ENCODE data around the gene PLPP1. TPM values are rescaled to one million over a fixed set of nuclear protein-coding genes. Genes with fewer than 3 reads are reported as not detected.

PLPP1 gene
- total RNA-seq, 1 donor from 2014 or later = 56.1 TPM

GRCh38 chr5:55438998-55439397 lies 95.8 kb downstream of the PLPP1 start:
- intact Hi-C loops (cut with DNase I) = no loop called here
- peak; percentile 77 for ATAC-seq

GRCh38 chr5:55437859-55438206 lies 96.9 kb downstream of the PLPP1 start:
- Histone ChIP-seq H3K4me1 (peaks cover 26% of the 10 kb centered on the region), H3K36me3 (peaks cover 10% of the 10 kb centered on the region), H3K4me3 (no peak overlapping the region), H3K27ac (peak overlapping the region; percentile 73), H3K9me3 (no peaks in the 10 kb centered on the region), H3K27me3 (no peaks in the 10 kb centered on the region)
- TF ChIP-seq CTCF (IDR thresholded peaks at IDR 0.05) = no peak
- DNase-seq (no peak), ATAC-seq (no peak)
- intact Hi-C loops (cut with DNase I) = no loop called here

More at GRCh38 chr5:55438998-55439397, 95.8 kb downstream of the PLPP1 start:
- H3K9me3 ChIP-seq = no peaks in the 10 kb centered on the region
- no peak overlapping the region for H3K4me3 ChIP-seq
- H3K4me1 ChIP-seq = peaks cover 26% of the 10 kb centered on the region
- peaks cover 10% of the 10 kb centered on the region for H3K36me3 ChIP-seq
- no peak for DNase-seq
- H3K27ac ChIP-seq = peak overlapping the region; percentile 73
- no peak for TF ChIP-seq CTCF (IDR thresholded peaks at IDR 0.05)
- no peaks in the 10 kb centered on the region for H3K27me3 ChIP-seq

- H3K36me3 ChIP-seq = peaks cover 10% of the 10 kb centered on the region
- no peaks in the 10 kb centered on the region for H3K9me3 ChIP-seq
- H3K4me3 ChIP-seq = no peak overlapping the region
- no peak for ATAC-seq
- no peaks in the 10 kb centered on the region for H3K27me3 ChIP-seq
- H3K4me1 ChIP-seq = peaks cover 26% of the 10 kb centered on the region
- no peak for TF ChIP-seq CTCF (IDR thresholded peaks at IDR 0.05)
- DNase-seq = no peak
- intact Hi-C loops (cut with DNase I) = no loop called here
- peak overlapping the region; percentile 73 for H3K27ac ChIP-seq
Measured at GRCh38 chr5:55437452-55437851, 97.3 kb downstream of the PLPP1 start.

GRCh38 chr5:55432549-55432948 lies 102.2 kb downstream of the PLPP1 start:
- intact Hi-C loops (cut with DNase I) = no loop called here
- H3K27ac ChIP-seq = no peak overlapping the region
- no peak for TF ChIP-seq CTCF (IDR thresholded peaks at IDR 0.05)

GRCh38 chr5:55429613-55430253 lies 105.0 kb downstream of the PLPP1 start:
- H3K9me3 ChIP-seq = no peaks in the 10 kb centered on the region
- no peak for DNase-seq
- TF ChIP-seq CTCF (IDR thresholded peaks at IDR 0.05) = no peak
- H3K27ac ChIP-seq = no peak overlapping the region
- intact Hi-C loops (cut with DNase I) = no loop called here
- H3K36me3 ChIP-seq = peaks cover 20% of the 10 kb centered on the region
- peak; percentile 36 for ATAC-seq
- H3K27me3 ChIP-seq = no peaks in the 10 kb centered on the region
- H3K4me3 ChIP-seq = no peak overlapping the region
- no peaks in the 10 kb centered on the region for H3K4me1 ChIP-seq

More at GRCh38 chr5:55432549-55432948, 102.2 kb downstream of the PLPP1 start:
- Histone ChIP-seq H3K4me3 (no peak overlapping the region), H3K36me3 (no peaks in the 10 kb centered on the region), H3K9me3 (no peaks in the 10 kb centered on the region), H3K4me1 (peaks cover 3% of the 10 kb centered on the region), H3K27me3 (no peaks in the 10 kb centered on the region)
- no peak for DNase-seq
- ATAC-seq = no peak

GRCh38 chr5:55429221-55429612 lies 105.5 kb downstream of the PLPP1 start:
- TF ChIP-seq CTCF (IDR thresholded peaks at IDR 0.05) = no peak
- intact Hi-C loops (cut with DNase I) = no loop called here
- no peaks in the 10 kb centered on the region for H3K27me3 ChIP-seq
- no peaks in the 10 kb centered on the region for H3K4me1 ChIP-seq
- H3K4me3 ChIP-seq = no peak overlapping the region
- DNase-seq (no peak), ATAC-seq (no peak)
- H3K9me3 ChIP-seq = no peaks in the 10 kb centered on the region
- peaks cover 26% of the 10 kb centered on the region for H3K36me3 ChIP-seq
- H3K27ac ChIP-seq = no peak overlapping the region

Data from upper lobe of right lung (tissue), 1 donor.